ENCODE data around the gene SMIM43.

DNA sequence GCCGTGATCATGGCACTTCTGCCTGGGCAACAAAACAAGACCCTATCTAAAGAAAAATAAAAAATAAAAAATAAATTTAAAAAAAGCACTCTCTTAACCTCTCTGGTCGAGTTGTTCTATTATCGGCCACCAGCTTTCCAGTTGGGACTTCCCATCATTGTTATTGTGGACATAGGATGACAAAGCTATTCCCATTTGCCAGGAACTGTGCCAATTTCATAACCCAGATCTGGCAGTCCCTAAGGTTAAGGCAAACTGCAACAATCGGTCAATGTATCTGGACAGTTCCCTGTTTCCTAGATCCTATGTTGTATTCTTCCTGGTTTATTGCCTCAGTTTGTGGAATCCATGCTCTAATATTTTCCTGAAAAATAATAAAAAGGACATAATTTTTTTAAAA is 50.4 kb downstream of the SMIM43 start:
- TF ChIP-seq, protein P1, sequence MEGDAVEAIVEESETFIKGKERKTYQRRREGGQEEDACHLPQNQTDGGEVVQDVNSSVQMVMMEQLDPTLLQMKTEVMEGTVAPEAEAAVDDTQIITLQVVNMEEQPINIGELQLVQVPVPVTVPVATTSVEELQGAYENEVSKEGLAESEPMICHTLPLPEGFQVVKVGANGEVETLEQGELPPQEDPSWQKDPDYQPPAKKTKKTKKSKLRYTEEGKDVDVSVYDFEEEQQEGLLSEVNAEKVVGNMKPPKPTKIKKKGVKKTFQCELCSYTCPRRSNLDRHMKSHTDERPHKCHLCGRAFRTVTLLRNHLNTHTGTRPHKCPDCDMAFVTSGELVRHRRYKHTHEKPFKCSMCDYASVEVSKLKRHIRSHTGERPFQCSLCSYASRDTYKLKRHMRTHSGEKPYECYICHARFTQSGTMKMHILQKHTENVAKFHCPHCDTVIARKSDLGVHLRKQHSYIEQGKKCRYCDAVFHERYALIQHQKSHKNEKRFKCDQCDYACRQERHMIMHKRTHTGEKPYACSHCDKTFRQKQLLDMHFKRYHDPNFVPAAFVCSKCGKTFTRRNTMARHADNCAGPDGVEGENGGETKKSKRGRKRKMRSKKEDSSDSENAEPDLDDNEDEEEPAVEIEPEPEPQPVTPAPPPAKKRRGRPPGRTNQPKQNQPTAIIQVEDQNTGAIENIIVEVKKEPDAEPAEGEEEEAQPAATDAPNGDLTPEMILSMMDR (IDR thresholded peaks at IDR 0.05; ENCODE audit: insufficient read depth, low read length) = no peak
- TF ChIP-seq POLR2AphosphoS5 (IDR thresholded peaks at IDR 0.05; ENCODE audit: low read depth) (no peak), GABPA (IDR thresholded peaks at IDR 0.05; ENCODE audit: low read depth) (no peak)
- TF ChIP-seq, protein P2, sequence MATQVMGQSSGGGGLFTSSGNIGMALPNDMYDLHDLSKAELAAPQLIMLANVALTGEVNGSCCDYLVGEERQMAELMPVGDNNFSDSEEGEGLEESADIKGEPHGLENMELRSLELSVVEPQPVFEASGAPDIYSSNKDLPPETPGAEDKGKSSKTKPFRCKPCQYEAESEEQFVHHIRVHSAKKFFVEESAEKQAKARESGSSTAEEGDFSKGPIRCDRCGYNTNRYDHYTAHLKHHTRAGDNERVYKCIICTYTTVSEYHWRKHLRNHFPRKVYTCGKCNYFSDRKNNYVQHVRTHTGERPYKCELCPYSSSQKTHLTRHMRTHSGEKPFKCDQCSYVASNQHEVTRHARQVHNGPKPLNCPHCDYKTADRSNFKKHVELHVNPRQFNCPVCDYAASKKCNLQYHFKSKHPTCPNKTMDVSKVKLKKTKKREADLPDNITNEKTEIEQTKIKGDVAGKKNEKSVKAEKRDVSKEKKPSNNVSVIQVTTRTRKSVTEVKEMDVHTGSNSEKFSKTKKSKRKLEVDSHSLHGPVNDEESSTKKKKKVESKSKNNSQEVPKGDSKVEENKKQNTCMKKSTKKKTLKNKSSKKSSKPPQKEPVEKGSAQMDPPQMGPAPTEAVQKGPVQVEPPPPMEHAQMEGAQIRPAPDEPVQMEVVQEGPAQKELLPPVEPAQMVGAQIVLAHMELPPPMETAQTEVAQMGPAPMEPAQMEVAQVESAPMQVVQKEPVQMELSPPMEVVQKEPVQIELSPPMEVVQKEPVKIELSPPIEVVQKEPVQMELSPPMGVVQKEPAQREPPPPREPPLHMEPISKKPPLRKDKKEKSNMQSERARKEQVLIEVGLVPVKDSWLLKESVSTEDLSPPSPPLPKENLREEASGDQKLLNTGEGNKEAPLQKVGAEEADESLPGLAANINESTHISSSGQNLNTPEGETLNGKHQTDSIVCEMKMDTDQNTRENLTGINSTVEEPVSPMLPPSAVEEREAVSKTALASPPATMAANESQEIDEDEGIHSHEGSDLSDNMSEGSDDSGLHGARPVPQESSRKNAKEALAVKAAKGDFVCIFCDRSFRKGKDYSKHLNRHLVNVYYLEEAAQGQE (IDR thresholded peaks at IDR 0.05; ENCODE audit: insufficient replicate concordance, low read depth) = no peak

All from HL-60 (cell line).